Loucy (cell line): ENCODE results near the gene ERICH6B.

ENCODE experiments used
- H2AFZ ChIP-seq: fragments of 200-600 bp; sonication (generic); 2 replicates; pipeline ENCODE4 v1.6.0; 2016; ENCODE audit warnings: antibody characterized with exemption, mild to moderate bottlenecking, low read length, moderate library complexity
- H3F3A ChIP-seq: fragments of 200-600 bp; 2 replicates; pipeline ENCODE4 v1.6.0; 2016; ENCODE audit warnings: antibody characterized with exemption, low read depth, mild to moderate bottlenecking
- H3K27me3 ChIP-seq: fragments of 200-600 bp; sonication (generic); 2 replicates; pipeline ENCODE4 v1.6.1; 2014; ENCODE audit warnings: low read length, mild to moderate bottlenecking; ENCODE audit not compliant: insufficient read depth, poor library complexity, severe bottlenecking
- H3K36me3 ChIP-seq: fragments of 200-600 bp; sonication (generic); 2 replicates; pipeline ENCODE4 v1.6.1; 2016; ENCODE audit warnings: low read length; ENCODE audit not compliant: insufficient read depth
- H3K4me1 ChIP-seq: fragments of 200-600 bp; sonication (generic); 2 replicates; pipeline ENCODE4 v1.5.1; 2014; ENCODE audit warnings: low read length, mild to moderate bottlenecking; ENCODE audit not compliant: insufficient read depth, poor library complexity, severe bottlenecking
- H3K4me2 ChIP-seq: fragments of 200-600 bp; sonication (generic); 2 replicates; pipeline ENCODE4 v1.6.0; 2014; ENCODE audit warnings: antibody characterized with exemption, low read length, low read depth, mild to moderate bottlenecking; ENCODE audit not compliant: poor library complexity, severe bottlenecking
- H3K4me3 ChIP-seq: fragments of 200-600 bp; sonication (generic); 2 replicates; pipeline ENCODE4 v1.5.1; 2014; ENCODE audit warnings: low read length, mild to moderate bottlenecking, mixed read lengths; ENCODE audit not compliant: poor library complexity, severe bottlenecking
- H3K79me2 ChIP-seq: fragments of 200-600 bp; sonication (generic); 2 replicates; pipeline ENCODE4 v1.6.1; 2014; ENCODE audit warnings: low read length; ENCODE audit not compliant: insufficient read depth
- H3K9ac ChIP-seq: fragments of 200-600 bp; sonication (generic); 2 replicates; pipeline ENCODE4 v1.6.0; 2014; ENCODE audit warnings: mild to moderate bottlenecking, low read depth, low read length, moderate library complexity; ENCODE audit not compliant: poor library complexity, severe bottlenecking
- H3K9me2 ChIP-seq: fragments of 200-600 bp; sonication (generic); replicated peaks from 2 replicates; pipeline ENCODE4 v1.6.1; 2016; ENCODE audit warnings: low read depth, low read length, mixed read lengths
- H3K9me3 ChIP-seq: fragments of 200-600 bp; sonication (generic); 2 replicates; pipeline ENCODE4 v1.6.1; 2014; ENCODE audit warnings: mild to moderate bottlenecking, antibody characterized with exemption, low read length, low read depth; ENCODE audit not compliant: insufficient read depth
- H4K20me1 ChIP-seq: fragments of 200-600 bp; sonication (generic); 2 replicates; pipeline ENCODE4 v1.6.0; 2014; ENCODE audit warnings: antibody characterized with exemption, low read length, mild to moderate bottlenecking; ENCODE audit not compliant: insufficient read depth, poor library complexity, severe bottlenecking
- EZH2phosphoT487 ChIP-seq: fragments of 200-600 bp; IDR thresholded peaks from 2 replicates; pipeline ENCODE4 v1.6.1; 2018; ENCODE audit warnings: antibody characterized with exemption, mild to moderate bottlenecking, moderate library complexity, borderline replicate concordance
- TF ChIP-seq, protein P1 (sequence below): fragments of 200-600 bp; sonication (generic); conservative IDR thresholded peaks from 2 replicates; pipeline ENCODE4 v1.5.1; 2014; ENCODE audit warnings: mild to moderate bottlenecking, antibody characterized with exemption, low read length

ERICH6B gene

GRCh38 chr13:45630791-45631190 is 15.3 kb upstream of the ERICH6B start:
- H3K9me2 ChIP-seq, result no peaks in the 10 kb centered on the region
- H3K9ac ChIP-seq, result no peak overlapping the region
- H4K20me1 ChIP-seq, result no peaks in the 10 kb centered on the region
- H2AFZ ChIP-seq, result no peak overlapping the region
- peaks cover 19% of the 10 kb centered on the region for H3K4me1 ChIP-seq
- H3K27me3 ChIP-seq, result no peaks in the 10 kb centered on the region
- 0 out of 2 replicates have a peak, but pooled peaks cover 4% of the 10 kb centered on the region for H3F3A ChIP-seq
- H3K9me3 ChIP-seq, result no peaks in the 10 kb centered on the region
- no peak overlapping the region for H3K4me2 ChIP-seq
- H3K4me3 ChIP-seq, result no peak overlapping the region
- TF ChIP-seq, protein P1, sequence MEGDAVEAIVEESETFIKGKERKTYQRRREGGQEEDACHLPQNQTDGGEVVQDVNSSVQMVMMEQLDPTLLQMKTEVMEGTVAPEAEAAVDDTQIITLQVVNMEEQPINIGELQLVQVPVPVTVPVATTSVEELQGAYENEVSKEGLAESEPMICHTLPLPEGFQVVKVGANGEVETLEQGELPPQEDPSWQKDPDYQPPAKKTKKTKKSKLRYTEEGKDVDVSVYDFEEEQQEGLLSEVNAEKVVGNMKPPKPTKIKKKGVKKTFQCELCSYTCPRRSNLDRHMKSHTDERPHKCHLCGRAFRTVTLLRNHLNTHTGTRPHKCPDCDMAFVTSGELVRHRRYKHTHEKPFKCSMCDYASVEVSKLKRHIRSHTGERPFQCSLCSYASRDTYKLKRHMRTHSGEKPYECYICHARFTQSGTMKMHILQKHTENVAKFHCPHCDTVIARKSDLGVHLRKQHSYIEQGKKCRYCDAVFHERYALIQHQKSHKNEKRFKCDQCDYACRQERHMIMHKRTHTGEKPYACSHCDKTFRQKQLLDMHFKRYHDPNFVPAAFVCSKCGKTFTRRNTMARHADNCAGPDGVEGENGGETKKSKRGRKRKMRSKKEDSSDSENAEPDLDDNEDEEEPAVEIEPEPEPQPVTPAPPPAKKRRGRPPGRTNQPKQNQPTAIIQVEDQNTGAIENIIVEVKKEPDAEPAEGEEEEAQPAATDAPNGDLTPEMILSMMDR, result no peak
- TF ChIP-seq EZH2phosphoT487, result no peak
- no peaks in the 10 kb centered on the region for H3K36me3 ChIP-seq
- no peaks in the 10 kb centered on the region for H3K79me2 ChIP-seq

DNA sequence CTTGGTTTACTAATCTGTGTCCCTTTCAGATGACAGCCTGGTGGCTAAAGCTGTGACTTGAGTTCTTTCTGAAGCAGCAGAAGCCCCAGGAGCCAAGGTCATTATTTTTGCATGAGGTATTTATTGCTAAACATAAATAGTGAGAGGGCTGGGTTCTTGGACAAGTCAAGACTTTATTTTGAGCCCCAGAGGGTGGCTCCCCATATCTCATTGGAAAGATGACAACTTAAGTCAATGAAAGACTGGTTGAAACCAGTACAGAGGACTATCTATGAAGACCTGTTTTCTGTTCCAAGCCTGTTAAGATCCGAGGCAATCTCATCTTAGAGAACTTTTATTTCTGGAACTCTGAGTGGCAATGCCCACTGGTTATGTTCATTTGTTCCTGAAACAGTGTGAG is 14.4 kb upstream of the ERICH6B start:
- 0 out of 2 replicates have a peak, but pooled peaks cover 4% of the 10 kb centered on the region for H3F3A ChIP-seq
- H3K4me2 ChIP-seq, result no peak overlapping the region
- H3K9me3 ChIP-seq, result no peaks in the 10 kb centered on the region
- no peaks in the 10 kb centered on the region for H3K27me3 ChIP-seq
- H3K79me2 ChIP-seq, result no peaks in the 10 kb centered on the region
- no peaks in the 10 kb centered on the region for H4K20me1 ChIP-seq
- no peak overlapping the region for H2AFZ ChIP-seq
- H3K9me2 ChIP-seq, result no peaks in the 10 kb centered on the region
- TF ChIP-seq, protein P1, result no peak
- no peak overlapping the region for H3K9ac ChIP-seq
- H3K4me1 ChIP-seq, result peaks cover 19% of the 10 kb centered on the region
- H3K4me3 ChIP-seq, result no peak overlapping the region
- no peaks in the 10 kb centered on the region for H3K36me3 ChIP-seq

GRCh38 chr13:45628094-45628493 is 12.6 kb upstream of the ERICH6B start:
- Histone ChIP-seq H3K79me2 (no peaks in the 10 kb centered on the region), H3K9ac (no peak overlapping the region), H3K4me1 (peaks cover 19% of the 10 kb centered on the region), H3K4me3 (no peak overlapping the region), H3F3A (0 out of 2 replicates have a peak, but pooled peaks cover 4% of the 10 kb centered on the region), H4K20me1 (no peaks in the 10 kb centered on the region), H2AFZ (peak overlapping the region; percentile 76; the same call in 1 of the 2 replicates), H3K4me2 (no peak overlapping the region), H3K36me3 (no peaks in the 10 kb centered on the region), H3K9me2 (no peaks in the 10 kb centered on the region), H3K27me3 (no peaks in the 10 kb centered on the region), H3K9me3 (no peaks in the 10 kb centered on the region)
- TF ChIP-seq EZH2phosphoT487, result no peak
- TF ChIP-seq, protein P1, result no peak
